Measurements from ENCODE around the gene SYNPR.

DNA sequence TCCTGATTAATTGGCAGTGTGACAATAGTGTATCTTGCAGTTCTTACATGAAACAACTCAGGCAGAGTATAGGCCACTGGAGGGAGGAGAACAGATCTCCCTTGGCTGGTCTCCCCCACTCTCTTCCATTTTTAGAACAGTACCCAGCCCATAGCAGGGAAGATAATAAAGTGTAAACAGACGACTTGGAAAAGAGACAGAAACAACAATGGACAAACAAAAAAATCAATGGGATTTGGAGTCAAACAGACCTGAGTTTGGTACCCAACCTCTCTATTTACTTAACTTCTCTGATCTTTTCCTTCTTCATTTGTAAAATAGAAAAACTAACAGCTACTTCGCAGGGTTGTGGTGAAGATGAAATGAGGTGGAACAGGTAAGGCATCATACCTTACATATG lies 315.7 kb downstream of the SYNPR start:
- TF ChIP-seq EZH2 (IDR thresholded peaks at IDR 0.05) (no peak), POLR2AphosphoS5 (IDR thresholded peaks at IDR 0.05; ENCODE audit: borderline replicate concordance, low read depth, low read length) (no peak)
